Vagina (tissue), 2 donors: ENCODE measurements around the gene TRNT1. TPM values are rescaled to one million over a fixed set of nuclear protein-coding genes. Genes with fewer than 3 reads are reported as not detected.

Experiments
- DNase-seq, 2 donors: peaks; one replicate each; pipeline ENCODE4 v3.0.0-alpha.2; 2017; ENCODE audit errors: extremely low spot score in 2 of 2
- H3K27ac ChIP-seq: fragments of 200-600 bp; sonication (generic); one replicate; pipeline ENCODE4 v1.5.1; 2019
- H3K27me3 ChIP-seq: fragments of 200-600 bp; sonication (generic); one replicate; pipeline ENCODE4 v1.5.1; 2019
- H3K36me3 ChIP-seq, 2 donors: fragments of 200-600 bp; sonication (generic); one replicate each; pipeline ENCODE4 v1.5.1; 2017 to 2019
- H3K4me1 ChIP-seq: fragments of 200-600 bp; sonication (generic); one replicate; pipeline ENCODE4 v1.5.1; 2019
- H3K4me3 ChIP-seq, 2 donors: fragments of 200-600 bp; sonication (generic); 1 replicate in 1 of 2; 2 replicates in 1 of 2; pipeline ENCODE4 v1.5.1; 2016 to 2019
- H3K9me3 ChIP-seq: fragments of 200-600 bp; sonication (generic); one replicate; pipeline ENCODE4 v1.5.1; 2019
- CTCF ChIP-seq, 3 experiments: fragments of 450-650 bp in 2 of 3; fragments of 200-600 bp in 1 of 3; sonication (generic) in 1 of 3; IDR thresholded peaks; one replicate each; pipeline ENCODE4 v1.5.1; 2017 to 2019; ENCODE audit warnings: antibody characterized with exemption in 3 of 3, mild to moderate bottlenecking in 2 of 3, moderate library complexity in 2 of 3
- POLR2A ChIP-seq, 2 donors: fragments of 450-650 bp; IDR thresholded peaks; one replicate each; pipeline ENCODE4 v1.6.1; 2017; ENCODE audit warnings: antibody characterized with exemption in 2 of 2, mild to moderate bottlenecking in 2 of 2, moderate library complexity in 2 of 2
- POLR2AphosphoS5 ChIP-seq, 2 donors: sonication (generic); formaldehyde crosslinking; IDR thresholded peaks; one replicate each; pipeline ENCODE4 v1.9.0; 2017; ENCODE audit warnings: antibody characterized with exemption in 2 of 2, mild to moderate bottlenecking in 2 of 2, low read depth in 1 of 2; ENCODE audit not compliant: insufficient read depth in 1 of 2
- intact Hi-C: fragments of 100-400 bp; cut with DNase I; formaldehyde crosslinking; loops from one replicate; pipeline ENCODE4 v1.15.1; 2023
- total RNA-seq: library from RNA; depleted of rRNA; stranded (reverse); fragments of >200 nt; gene quantifications from one replicate; pipeline ENCODE4 v1.2.3, GENCODE V29; 2016

Gene TRNT1
- total RNA-seq, 1 donor from 2014 or later, result 12.8 TPM

- intact Hi-C loops, result no loop called here
- H3K27me3 ChIP-seq, result no peaks in the 10 kb centered on the region
- H3K4me3 ChIP-seq, result no peak overlapping the region
- H3K4me1 ChIP-seq, result no peaks in the 10 kb centered on the region
- no peak for DNase-seq
- TF ChIP-seq POLR2A (IDR thresholded peaks at IDR 0.05) (no peak), CTCF (IDR thresholded peaks at IDR 0.05) (no peak), POLR2AphosphoS5 (IDR thresholded peaks at IDR 0.05; ENCODE audit: insufficient read depth in 1 of 2, low read depth in 1 of 2) (no peak)
- H3K36me3 ChIP-seq, result peaks cover 0 to 62% of the 10 kb centered on the region in 2 donors
- H3K9me3 ChIP-seq, result no peaks in the 10 kb centered on the region
- no peak overlapping the region for H3K27ac ChIP-seq
Measured at GRCh38 chr3:3141939-3142338, 15.2 kb downstream of the TRNT1 start.

- intact Hi-C loops, result no loop called here
- Histone ChIP-seq H3K4me1 (no peaks in the 10 kb centered on the region), H3K36me3 (peaks cover 0 to 70% of the 10 kb centered on the region in 2 donors), H3K27me3 (no peaks in the 10 kb centered on the region), H3K9me3 (no peaks in the 10 kb centered on the region), H3K27ac (no peak overlapping the region), H3K4me3 (no peak overlapping the region)
- no peak for DNase-seq
- no peak for TF ChIP-seq CTCF (IDR thresholded peaks at IDR 0.05)
- TF ChIP-seq POLR2AphosphoS5 (IDR thresholded peaks at IDR 0.05; ENCODE audit: insufficient read depth in 1 of 2, low read depth in 1 of 2), result no peak
- no peak for TF ChIP-seq POLR2A (IDR thresholded peaks at IDR 0.05)
Measured at GRCh38 chr3:3145831-3146230, 19.1 kb downstream of the TRNT1 start.

GRCh38 chr3:3149560-3149959 is 22.8 kb downstream of the TRNT1 start:
- no peaks in the 10 kb centered on the region for H3K4me1 ChIP-seq
- peaks cover 0 to 66% of the 10 kb centered on the region in 2 donors for H3K36me3 ChIP-seq
- DNase-seq, result no peak
- H3K27ac ChIP-seq, result no peak overlapping the region
- H3K27me3 ChIP-seq, result no peaks in the 10 kb centered on the region
- intact Hi-C loops, result no loop called here
- no peaks in the 10 kb centered on the region for H3K9me3 ChIP-seq
- TF ChIP-seq POLR2A (IDR thresholded peaks at IDR 0.05), result no peak
- no peak for TF ChIP-seq CTCF (IDR thresholded peaks at IDR 0.05)
- no peak for TF ChIP-seq POLR2AphosphoS5 (IDR thresholded peaks at IDR 0.05; ENCODE audit: insufficient read depth in 1 of 2, low read depth in 1 of 2)
- no peak overlapping the region for H3K4me3 ChIP-seq

GRCh38 chr3:3151513-3151912 is 24.8 kb downstream of the TRNT1 start:
- Histone ChIP-seq H3K27me3 (no peaks in the 10 kb centered on the region), H3K9me3 (no peaks in the 10 kb centered on the region), H3K4me1 (no peaks in the 10 kb centered on the region), H3K4me3 (no peak overlapping the region), H3K36me3 (peaks cover 0 to 64% of the 10 kb centered on the region in 2 donors), H3K27ac (no peak overlapping the region)
- intact Hi-C loops, result no loop called here
- no peak for TF ChIP-seq CTCF (IDR thresholded peaks at IDR 0.05)
- TF ChIP-seq POLR2AphosphoS5 (IDR thresholded peaks at IDR 0.05; ENCODE audit: insufficient read depth in 1 of 2, low read depth in 1 of 2), result no peak
- no peak for TF ChIP-seq POLR2A (IDR thresholded peaks at IDR 0.05)
- DNase-seq, result no peak

- Histone ChIP-seq H3K4me1 (no peaks in the 10 kb centered on the region), H3K27me3 (no peaks in the 10 kb centered on the region), H3K9me3 (no peaks in the 10 kb centered on the region), H3K27ac (no peak overlapping the region), H3K4me3 (no peak overlapping the region), H3K36me3 (peaks cover 0 to 62% of the 10 kb centered on the region in 2 donors)
- intact Hi-C loops, result no loop called here
- TF ChIP-seq POLR2A (IDR thresholded peaks at IDR 0.05) (no peak), POLR2AphosphoS5 (IDR thresholded peaks at IDR 0.05; ENCODE audit: insufficient read depth in 1 of 2, low read depth in 1 of 2) (no peak), CTCF (IDR thresholded peaks at IDR 0.05) (no peak)
- DNase-seq, result no peak
Measured at GRCh38 chr3:3154879-3155610, 28.3 kb downstream of the TRNT1 start.
